Measurements from ENCODE around the gene CES5A.

DNA sequence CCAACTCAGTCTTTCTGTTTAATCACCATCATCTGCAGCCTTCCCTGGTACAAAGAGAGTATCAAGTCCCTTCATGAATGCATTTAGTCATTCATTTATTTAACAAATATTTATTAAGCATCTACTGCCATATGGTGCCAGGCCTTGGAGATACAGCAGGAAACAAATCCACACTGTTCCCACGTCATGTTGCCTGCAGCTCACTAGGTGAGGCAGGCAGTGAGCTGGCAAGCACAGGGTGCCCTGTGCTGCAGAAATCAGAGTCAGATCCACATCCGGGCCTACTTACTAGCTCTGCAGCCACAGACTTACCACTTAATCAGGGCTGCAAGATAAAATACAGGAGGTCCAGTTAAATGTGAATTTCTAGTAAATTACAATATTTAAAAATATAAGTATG lies 38.5 kb upstream of the CES5A start:
- TF ChIP-seq TAF1 (IDR thresholded peaks at IDR 0.05; ENCODE audit: borderline replicate concordance, insufficient read depth, low read length) (no peak), POLR2AphosphoS5 (IDR thresholded peaks at IDR 0.05; ENCODE audit: low read depth, low read length) (no peak)
- TF ChIP-seq, protein P1, sequence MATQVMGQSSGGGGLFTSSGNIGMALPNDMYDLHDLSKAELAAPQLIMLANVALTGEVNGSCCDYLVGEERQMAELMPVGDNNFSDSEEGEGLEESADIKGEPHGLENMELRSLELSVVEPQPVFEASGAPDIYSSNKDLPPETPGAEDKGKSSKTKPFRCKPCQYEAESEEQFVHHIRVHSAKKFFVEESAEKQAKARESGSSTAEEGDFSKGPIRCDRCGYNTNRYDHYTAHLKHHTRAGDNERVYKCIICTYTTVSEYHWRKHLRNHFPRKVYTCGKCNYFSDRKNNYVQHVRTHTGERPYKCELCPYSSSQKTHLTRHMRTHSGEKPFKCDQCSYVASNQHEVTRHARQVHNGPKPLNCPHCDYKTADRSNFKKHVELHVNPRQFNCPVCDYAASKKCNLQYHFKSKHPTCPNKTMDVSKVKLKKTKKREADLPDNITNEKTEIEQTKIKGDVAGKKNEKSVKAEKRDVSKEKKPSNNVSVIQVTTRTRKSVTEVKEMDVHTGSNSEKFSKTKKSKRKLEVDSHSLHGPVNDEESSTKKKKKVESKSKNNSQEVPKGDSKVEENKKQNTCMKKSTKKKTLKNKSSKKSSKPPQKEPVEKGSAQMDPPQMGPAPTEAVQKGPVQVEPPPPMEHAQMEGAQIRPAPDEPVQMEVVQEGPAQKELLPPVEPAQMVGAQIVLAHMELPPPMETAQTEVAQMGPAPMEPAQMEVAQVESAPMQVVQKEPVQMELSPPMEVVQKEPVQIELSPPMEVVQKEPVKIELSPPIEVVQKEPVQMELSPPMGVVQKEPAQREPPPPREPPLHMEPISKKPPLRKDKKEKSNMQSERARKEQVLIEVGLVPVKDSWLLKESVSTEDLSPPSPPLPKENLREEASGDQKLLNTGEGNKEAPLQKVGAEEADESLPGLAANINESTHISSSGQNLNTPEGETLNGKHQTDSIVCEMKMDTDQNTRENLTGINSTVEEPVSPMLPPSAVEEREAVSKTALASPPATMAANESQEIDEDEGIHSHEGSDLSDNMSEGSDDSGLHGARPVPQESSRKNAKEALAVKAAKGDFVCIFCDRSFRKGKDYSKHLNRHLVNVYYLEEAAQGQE (IDR thresholded peaks at IDR 0.05; ENCODE audit: insufficient read depth in 1 of 2, low read depth in 2 of 2, low read length in 2 of 2) = no peak
